NB4 (cell line): ENCODE measurements around the gene BNIP3.

ENCODE experiments used
- MAX ChIP-seq: IDR thresholded peaks from 2 replicates; pipeline ENCODE4 v1.6.1; 2011; ENCODE audit warnings: low read depth, low read length
- POLR2A ChIP-seq: IDR thresholded peaks from 2 replicates; pipeline ENCODE4 v1.6.1; 2011; ENCODE audit warnings: mild to moderate bottlenecking; ENCODE audit not compliant: insufficient read length; ENCODE audit errors: extremely low read depth
- TF ChIP-seq, protein P1 (sequence below): IDR thresholded peaks from one replicate; pipeline ENCODE4 v1.5.1; 2012; ENCODE audit warnings: low read depth, low read length

DNA sequence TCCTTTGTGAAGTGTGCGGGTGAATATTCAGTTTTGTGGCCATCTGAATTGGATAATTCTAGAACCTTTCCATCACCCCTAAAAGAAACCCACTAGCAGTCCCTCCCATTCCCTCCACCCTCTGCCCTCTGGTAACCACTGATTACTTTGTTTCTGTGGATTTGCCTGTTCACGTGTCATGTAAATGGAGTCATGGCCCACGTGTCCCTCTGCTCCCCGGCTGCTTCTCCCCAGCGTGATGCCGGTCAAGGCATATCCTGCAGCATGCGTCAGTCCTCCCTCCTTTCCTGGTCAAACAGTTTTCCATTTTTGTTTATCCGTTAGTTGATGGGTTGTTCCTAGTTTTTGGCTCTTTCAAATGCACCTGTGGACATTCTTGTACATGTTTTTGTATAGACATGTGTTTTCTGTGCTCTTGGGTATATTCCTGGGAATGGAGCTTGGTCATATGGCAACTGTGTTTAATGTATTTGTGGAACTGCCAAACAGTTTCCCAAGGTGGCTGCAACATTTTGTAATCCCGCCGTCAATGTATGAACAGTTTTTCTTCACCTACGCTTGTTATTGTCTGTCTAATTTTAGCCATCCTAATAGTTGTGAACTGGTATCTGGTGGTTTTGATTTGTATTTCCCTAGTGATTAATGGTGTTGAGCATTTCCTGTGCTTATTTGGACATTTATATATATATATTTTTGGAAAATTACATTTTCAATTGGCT lies 58.5 kb downstream of the BNIP3 start:
- TF ChIP-seq, protein P1, sequence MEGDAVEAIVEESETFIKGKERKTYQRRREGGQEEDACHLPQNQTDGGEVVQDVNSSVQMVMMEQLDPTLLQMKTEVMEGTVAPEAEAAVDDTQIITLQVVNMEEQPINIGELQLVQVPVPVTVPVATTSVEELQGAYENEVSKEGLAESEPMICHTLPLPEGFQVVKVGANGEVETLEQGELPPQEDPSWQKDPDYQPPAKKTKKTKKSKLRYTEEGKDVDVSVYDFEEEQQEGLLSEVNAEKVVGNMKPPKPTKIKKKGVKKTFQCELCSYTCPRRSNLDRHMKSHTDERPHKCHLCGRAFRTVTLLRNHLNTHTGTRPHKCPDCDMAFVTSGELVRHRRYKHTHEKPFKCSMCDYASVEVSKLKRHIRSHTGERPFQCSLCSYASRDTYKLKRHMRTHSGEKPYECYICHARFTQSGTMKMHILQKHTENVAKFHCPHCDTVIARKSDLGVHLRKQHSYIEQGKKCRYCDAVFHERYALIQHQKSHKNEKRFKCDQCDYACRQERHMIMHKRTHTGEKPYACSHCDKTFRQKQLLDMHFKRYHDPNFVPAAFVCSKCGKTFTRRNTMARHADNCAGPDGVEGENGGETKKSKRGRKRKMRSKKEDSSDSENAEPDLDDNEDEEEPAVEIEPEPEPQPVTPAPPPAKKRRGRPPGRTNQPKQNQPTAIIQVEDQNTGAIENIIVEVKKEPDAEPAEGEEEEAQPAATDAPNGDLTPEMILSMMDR: no peak
- TF ChIP-seq POLR2A: no peak
- no peak for TF ChIP-seq MAX
